Stimulated activated CD4-positive, alpha-beta T cell treated with anti-CD3 and anti-CD28 coated beads, Interleukin-12 subunit alpha, Interleukin-12 subunit beta, amount 100 ng/mL, for 4 hours (primary cell): ENCODE measurements around the gene TSLP.

ENCODE experiments used
- DNase-seq: peaks from one replicate; pipeline ENCODE4 v3.0.0-alpha.2; 2020

TSLP gene

GRCh38 chr5:111099058-111099778 lies 27.7 kb downstream of the TSLP start:
- no peak for DNase-seq

DNA sequence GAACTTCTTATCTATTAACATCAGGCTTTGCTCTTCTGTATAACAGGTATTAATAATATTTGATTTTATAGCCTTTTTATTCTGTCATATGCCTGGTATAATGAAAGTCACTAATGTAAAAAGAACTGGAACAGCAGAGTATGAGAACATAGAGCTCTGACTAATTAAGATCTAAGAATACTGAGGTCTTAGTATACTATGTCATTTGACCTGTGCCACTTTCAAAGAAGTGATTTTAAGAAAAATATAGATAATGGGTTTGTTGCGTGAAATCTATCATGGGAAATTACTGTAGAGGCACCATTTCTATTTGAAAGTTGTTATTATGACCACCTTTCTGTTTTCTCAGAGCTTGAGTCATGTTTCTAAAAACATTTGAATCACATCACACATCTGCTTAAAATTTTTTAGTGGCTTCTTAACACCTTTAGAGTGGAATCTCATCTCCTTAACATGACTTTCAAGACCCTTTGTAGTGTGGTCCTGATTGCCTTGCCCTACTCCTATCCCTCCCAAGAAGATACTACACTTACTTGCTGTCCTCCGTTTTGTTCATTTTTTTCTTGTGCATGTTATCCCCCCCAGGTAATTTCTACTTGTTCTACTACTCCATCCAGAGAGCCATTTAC lies 34.9 kb downstream of the TSLP start:
- DNase-seq, result no peak

- no peak for DNase-seq
Measured at GRCh38 chr5:111107371-111107770, 35.9 kb downstream of the TSLP start.

GRCh38 chr5:111111956-111112355 lies 40.4 kb downstream of the TSLP start:
- DNase-seq, result no peak

- DNase-seq, result no peak
Measured at GRCh38 chr5:111113678-111114077, 42.2 kb downstream of the TSLP start.

GRCh38 chr5:111115229-111115628 lies 43.7 kb downstream of the TSLP start:
- no peak for DNase-seq

GRCh38 chr5:111116550-111116949 lies 45.0 kb downstream of the TSLP start:
- no peak for DNase-seq

DNA sequence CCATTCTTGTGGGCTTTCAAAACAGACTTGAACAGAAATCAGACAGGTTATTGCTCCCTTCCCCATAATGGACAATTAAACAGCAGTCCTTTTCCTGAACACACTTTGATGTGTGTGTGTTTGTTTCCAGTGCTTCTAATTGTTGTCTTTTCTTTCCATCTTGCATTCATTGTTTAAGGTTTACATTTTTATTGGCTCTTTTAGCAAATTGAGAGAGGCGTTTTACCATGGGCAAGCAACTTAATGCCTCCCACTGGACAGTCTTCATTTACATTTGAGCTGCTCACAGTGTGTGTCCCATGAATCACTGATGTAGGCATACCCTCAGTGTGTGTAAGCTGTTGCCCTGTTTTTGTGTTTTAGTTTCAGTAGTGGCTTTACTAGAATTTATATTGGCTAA lies 45.6 kb downstream of the TSLP start:
- DNase-seq, result no peak

DNA sequence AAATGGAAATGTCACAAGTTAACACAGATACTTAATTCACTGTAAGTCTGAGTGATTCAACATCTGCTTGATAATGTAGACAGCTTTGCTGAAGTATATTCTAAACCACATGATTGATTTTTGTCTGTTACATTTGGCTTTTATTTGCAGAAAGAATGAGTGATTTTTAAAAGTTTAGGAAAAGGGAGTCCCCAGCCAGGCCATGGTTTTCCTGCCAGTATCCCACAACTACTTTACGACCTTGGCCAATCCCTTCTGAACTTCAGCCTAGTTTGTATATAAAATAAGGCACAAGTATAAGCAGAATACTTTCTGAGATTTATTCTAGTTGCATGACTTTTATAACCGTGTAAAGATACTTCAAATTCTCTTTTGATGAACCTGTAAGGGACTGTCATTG lies 47.7 kb downstream of the TSLP start:
- DNase-seq, result no peak

DNA sequence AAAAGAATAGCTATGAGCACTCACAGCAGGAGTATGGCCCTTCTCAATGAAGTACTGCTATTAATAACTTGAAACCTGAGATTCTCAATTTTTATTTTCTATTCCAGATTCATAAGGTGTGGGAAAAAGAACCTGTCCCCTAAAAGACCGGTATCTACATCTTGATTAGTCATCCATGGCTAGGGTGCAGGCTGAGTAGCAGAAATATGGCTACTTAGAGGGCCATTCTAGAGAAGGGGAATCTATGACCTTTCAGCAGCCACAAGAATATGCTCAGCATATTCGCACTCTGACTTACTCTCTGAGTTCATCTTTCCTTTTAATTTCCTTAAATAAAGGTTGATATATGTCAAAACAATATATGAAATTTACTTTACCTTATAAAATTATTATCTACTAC lies 48.3 kb downstream of the TSLP start:
- DNase-seq, result no peak

- DNase-seq, result no peak
Measured at GRCh38 chr5:111120911-111121310, 49.4 kb downstream of the TSLP start.

DNA sequence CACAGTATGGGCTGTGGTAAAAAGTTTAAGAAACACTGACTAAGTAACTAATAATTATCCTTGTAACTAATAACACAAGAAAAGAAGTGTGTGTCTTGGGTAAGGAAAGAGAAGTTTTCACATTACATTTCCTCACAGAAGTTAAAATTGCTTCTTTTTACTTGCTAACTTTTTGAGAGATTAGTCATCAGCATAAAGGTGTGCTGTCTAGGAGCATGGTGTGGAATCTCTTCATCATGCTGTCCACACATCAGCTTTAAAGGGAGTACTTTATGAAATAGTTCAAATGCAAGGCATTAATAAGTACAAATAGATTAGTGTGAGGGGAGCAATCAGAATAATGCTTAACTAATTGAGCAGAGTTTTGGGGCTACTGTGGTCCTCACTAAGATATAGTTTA lies 50.4 kb downstream of the TSLP start:
- DNase-seq, result no peak

DNA sequence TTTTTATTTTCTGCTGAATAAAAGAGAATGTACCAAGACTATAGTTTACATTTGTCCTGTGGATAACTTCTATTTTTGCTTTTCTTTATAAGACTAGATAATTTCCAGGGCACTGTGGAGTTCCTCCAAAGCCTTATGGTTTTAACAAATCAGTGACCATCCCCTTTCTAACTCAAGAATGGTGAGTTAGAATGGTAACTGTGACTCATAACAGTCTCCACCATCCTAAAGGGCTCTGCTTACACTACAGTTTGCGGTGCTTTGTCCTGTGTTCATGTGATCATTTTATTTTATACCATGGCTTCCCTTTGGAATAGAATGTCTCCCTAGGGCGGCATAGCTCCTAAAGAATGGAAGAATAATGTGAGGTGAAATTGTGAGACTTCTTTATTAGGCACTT lies 50.9 kb downstream of the TSLP start:
- no peak for DNase-seq

DNA sequence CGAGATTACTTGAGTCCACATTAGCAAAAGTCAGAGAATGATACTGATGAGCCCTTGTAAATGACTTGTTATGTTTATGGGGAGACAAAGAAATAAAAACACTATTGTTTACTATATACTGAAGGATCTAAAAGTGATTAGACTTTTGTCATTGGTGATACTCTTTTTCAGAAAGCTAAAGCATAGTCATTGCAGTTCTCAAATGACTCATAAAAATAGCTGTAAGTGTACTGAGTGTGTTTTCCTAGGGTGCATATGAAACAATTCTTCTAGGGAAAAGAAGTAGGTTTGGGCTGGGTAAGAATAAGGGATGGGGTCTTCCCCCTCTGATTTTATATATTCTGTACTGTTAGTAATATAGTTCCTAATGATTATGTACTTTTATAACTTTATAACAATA lies 53.3 kb downstream of the TSLP start:
- no peak for DNase-seq

GRCh38 chr5:111126896-111127295 lies 55.4 kb downstream of the TSLP start:
- no peak for DNase-seq
